Measurements from ENCODE around the gene MRPS35.

DNA sequence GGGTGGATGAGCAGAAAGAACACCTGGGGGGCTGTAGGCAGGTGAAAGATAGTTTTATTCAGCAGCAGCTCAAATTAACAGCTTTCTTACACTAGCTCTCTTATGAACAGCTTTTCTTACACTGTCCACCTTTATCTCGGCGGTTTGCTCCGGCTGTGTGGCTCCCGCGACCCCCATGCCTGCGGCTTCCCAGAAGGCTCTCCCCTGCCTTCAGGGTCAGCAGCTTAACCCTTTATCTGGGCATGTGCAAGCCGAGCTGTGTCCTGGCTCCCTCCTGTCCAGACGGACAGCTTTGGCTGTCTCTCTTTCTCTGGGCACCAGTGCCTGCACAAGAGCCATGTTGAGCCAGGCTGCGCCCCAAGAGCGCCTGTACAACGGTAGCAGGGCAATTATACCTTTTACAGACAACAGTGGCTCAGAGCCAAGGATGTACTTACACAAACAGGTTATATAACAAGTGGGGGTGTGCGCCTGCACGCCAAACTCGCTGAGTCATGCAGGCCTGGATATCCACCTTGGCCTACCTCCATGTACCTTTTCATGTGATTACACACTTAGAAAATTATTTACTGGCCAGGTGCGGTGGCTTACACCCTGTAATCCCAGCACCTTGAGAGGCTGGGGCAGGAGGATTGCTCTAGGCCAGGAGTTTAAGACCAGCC is 40.9 kb downstream of the MRPS35 start:
- TF ChIP-seq, protein P1, sequence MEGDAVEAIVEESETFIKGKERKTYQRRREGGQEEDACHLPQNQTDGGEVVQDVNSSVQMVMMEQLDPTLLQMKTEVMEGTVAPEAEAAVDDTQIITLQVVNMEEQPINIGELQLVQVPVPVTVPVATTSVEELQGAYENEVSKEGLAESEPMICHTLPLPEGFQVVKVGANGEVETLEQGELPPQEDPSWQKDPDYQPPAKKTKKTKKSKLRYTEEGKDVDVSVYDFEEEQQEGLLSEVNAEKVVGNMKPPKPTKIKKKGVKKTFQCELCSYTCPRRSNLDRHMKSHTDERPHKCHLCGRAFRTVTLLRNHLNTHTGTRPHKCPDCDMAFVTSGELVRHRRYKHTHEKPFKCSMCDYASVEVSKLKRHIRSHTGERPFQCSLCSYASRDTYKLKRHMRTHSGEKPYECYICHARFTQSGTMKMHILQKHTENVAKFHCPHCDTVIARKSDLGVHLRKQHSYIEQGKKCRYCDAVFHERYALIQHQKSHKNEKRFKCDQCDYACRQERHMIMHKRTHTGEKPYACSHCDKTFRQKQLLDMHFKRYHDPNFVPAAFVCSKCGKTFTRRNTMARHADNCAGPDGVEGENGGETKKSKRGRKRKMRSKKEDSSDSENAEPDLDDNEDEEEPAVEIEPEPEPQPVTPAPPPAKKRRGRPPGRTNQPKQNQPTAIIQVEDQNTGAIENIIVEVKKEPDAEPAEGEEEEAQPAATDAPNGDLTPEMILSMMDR (IDR thresholded peaks at IDR 0.05): no peak
- no peak for TF ChIP-seq EP300 (IDR thresholded peaks at IDR 0.05)
- no peak for TF ChIP-seq POLR2AphosphoS5 (IDR thresholded peaks at IDR 0.05)
